OCI-M1 (cell line): ENCODE results near the gene LMBR1.

Experiments
- DNase-seq: peaks from one replicate; lab custom pipeline; 2025; lab: John Stamatoyannopoulos, UW

The LMBR1 gene

GRCh38 chr7:156793334-156793733, 99.6 kb downstream of the LMBR1 start:
- DNase-seq = no peak

- DNase-seq = no peak
These were observed 100.4 kb downstream of the LMBR1 start for GRCh38 chr7:156792611-156793010.

- DNase-seq = no peak
These were observed 101.7 kb downstream of the LMBR1 start for GRCh38 chr7:156791241-156791640.

GRCh38 chr7:156790264-156790663, 102.7 kb downstream of the LMBR1 start:
- DNase-seq = no peak

- DNase-seq = no peak
These were observed 106.9 kb downstream of the LMBR1 start for GRCh38 chr7:156785998-156786543.

GRCh38 chr7:156783864-156784263, 109.1 kb downstream of the LMBR1 start:
- DNase-seq = no peak

- no peak for DNase-seq
These were observed 111.0 kb downstream of the LMBR1 start for GRCh38 chr7:156781972-156782371.

- DNase-seq = peak; percentile 74
These were observed 112.1 kb downstream of the LMBR1 start for GRCh38 chr7:156780724-156781455.

- no peak for DNase-seq
These were observed 114.3 kb downstream of the LMBR1 start for GRCh38 chr7:156778668-156779067.

GRCh38 chr7:156778201-156778600, 114.8 kb downstream of the LMBR1 start:
- no peak for DNase-seq

- no peak for DNase-seq
These were observed 115.5 kb downstream of the LMBR1 start for GRCh38 chr7:156777364-156778069.

GRCh38 chr7:156776527-156776926, 116.5 kb downstream of the LMBR1 start:
- DNase-seq = no peak

- DNase-seq = no peak
These were observed 119.0 kb downstream of the LMBR1 start for GRCh38 chr7:156773966-156774365.

- peak; percentile 79 for DNase-seq
These were observed 120.3 kb downstream of the LMBR1 start for GRCh38 chr7:156772725-156773124.

- no peak for DNase-seq
These were observed 124.1 kb downstream of the LMBR1 start for GRCh38 chr7:156768698-156769472.

- no peak for DNase-seq
These were observed 126.3 kb downstream of the LMBR1 start for GRCh38 chr7:156766666-156767065.

- DNase-seq = no peak
These were observed 126.9 kb downstream of the LMBR1 start for GRCh38 chr7:156765901-156766656.

- no peak for DNase-seq
These were observed 128.2 kb downstream of the LMBR1 start for GRCh38 chr7:156764766-156765165.

GRCh38 chr7:156764016-156764669, 128.8 kb downstream of the LMBR1 start:
- no peak for DNase-seq

- DNase-seq = no peak
These were observed 133.3 kb downstream of the LMBR1 start for GRCh38 chr7:156759579-156760202.

GRCh38 chr7:156759143-156759542, 133.8 kb downstream of the LMBR1 start:
- DNase-seq = no peak
